SK-MEL-5 (cell line): ENCODE data around the gene RAP1B. TPM values are rescaled to one million over a fixed set of nuclear protein-coding genes. Genes with fewer than 3 reads are reported as not detected.
A peak's percentile ranks its signal among the peaks of the same experiment; 100 is the strongest.
"Not testable (repeated sequence)": the region's sequence is repeated elsewhere in the genome, so short reads cannot be mapped to it uniquely, and the experiment has no call there.

Experiments
- DNase-seq: peaks from one replicate; pipeline ENCODE4 v3.0.0-alpha.2; 2016; ENCODE audit warnings: low read depth, low spot score
- in situ Hi-C: cut with HindIII; loops from 2 replicates; pipeline ENCODE4 v1.10.0; 2016; ENCODE audit warnings: low sequenced_read_pairs, high pct_unique_total_duplicates, low pct_unique_long_range_greater_than_20kb
- total RNA-seq: library from RNA; depleted of rRNA; stranded (reverse); fragments of >200 nt; shearing (Covaris generic); gene quantifications from 2 replicates; pipeline ENCODE4 v1.2.3, GENCODE V29; 2014

The RAP1B gene
- total RNA-seq, 1 experiment from 2014 or later, result 131 TPM

- DNase-seq, result no peak
- in situ Hi-C loops, result no loop called here
Measured at GRCh38 chr12:68624933-68625332, 14.2 kb downstream of the RAP1B start.

GRCh38 chr12:68627673-68628319 lies 17.1 kb downstream of the RAP1B start:
- DNase-seq, result no peak

GRCh38 chr12:68628698-68629097 lies 18.0 kb downstream of the RAP1B start:
- in situ Hi-C loops, result no loop called here
- DNase-seq, result no peak

More at GRCh38 chr12:68627673-68628319, 17.1 kb downstream of the RAP1B start:
- in situ Hi-C loops, result no loop called here

- in situ Hi-C loops, result no loop called here
- DNase-seq, result no peak
Measured at GRCh38 chr12:68630050-68630449, 19.4 kb downstream of the RAP1B start.

GRCh38 chr12:68630598-68630997 lies 19.9 kb downstream of the RAP1B start:
- DNase-seq, result no peak
- in situ Hi-C loops, result no loop called here

GRCh38 chr12:68631227-68631626 lies 20.5 kb downstream of the RAP1B start:
- DNase-seq, result no peak
- in situ Hi-C loops, result no loop called here

- in situ Hi-C loops, result no loop called here
- no peak for DNase-seq
Measured at GRCh38 chr12:68632486-68632885, 21.8 kb downstream of the RAP1B start.

GRCh38 chr12:68633614-68634558 lies 23.2 kb downstream of the RAP1B start:
- no peak for DNase-seq
- in situ Hi-C loops, result no loop called here

- in situ Hi-C loops, result no loop called here
- no peak for DNase-seq
Measured at GRCh38 chr12:68636268-68636667, 25.6 kb downstream of the RAP1B start.

- DNase-seq, in situ Hi-C loops: not testable (repeated sequence)
Measured at GRCh38 chr12:68637439-68637838, 26.7 kb downstream of the RAP1B start.

GRCh38 chr12:68638171-68638570 lies 27.5 kb downstream of the RAP1B start:
- in situ Hi-C loops, result no loop called here
- no peak for DNase-seq

- no peak for DNase-seq
- in situ Hi-C loops, result no loop called here
Measured at GRCh38 chr12:68638721-68639395, 28.2 kb downstream of the RAP1B start.

- in situ Hi-C loops, result no loop called here
- no peak for DNase-seq
Measured at GRCh38 chr12:68639396-68639767, 28.7 kb downstream of the RAP1B start.

GRCh38 chr12:68641138-68641537 lies 30.4 kb downstream of the RAP1B start:
- in situ Hi-C loops, result no loop called here
- DNase-seq, result peak; percentile 48

GRCh38 chr12:68646484-68646883 lies 35.8 kb downstream of the RAP1B start:
- in situ Hi-C loops, result no loop called here

GRCh38 chr12:68647507-68647906 lies 36.8 kb downstream of the RAP1B start:
- in situ Hi-C loops, result no loop called here

More at GRCh38 chr12:68646484-68646883, 35.8 kb downstream of the RAP1B start:
- no peak for DNase-seq

GRCh38 chr12:68648179-68648578 lies 37.5 kb downstream of the RAP1B start:
- DNase-seq, result no peak
- in situ Hi-C loops, result no loop called here

More at GRCh38 chr12:68647507-68647906, 36.8 kb downstream of the RAP1B start:
- DNase-seq, result no peak

GRCh38 chr12:68665016-68665569 lies 54.4 kb downstream of the RAP1B start:
- in situ Hi-C loops, result no loop called here
- no peak for DNase-seq
